Pancreas (tissue), 10 donors: ENCODE results near the gene SPSB1. TPM values are rescaled to one million over a fixed set of nuclear protein-coding genes. Genes with fewer than 3 reads are reported as not detected.

Experiments used
- ATAC-seq, 4 donors: fragments of 200-7000 bp; cut with Tn5 transposase; one replicate each; pipeline versions ENCODE4 v1.8.0 to v1.9.1; 2020; ENCODE audit warnings: mild to moderate bottlenecking in 4 of 4, moderate library complexity in 4 of 4
- DNase-seq, 6 donors: peaks; one replicate each; pipeline ENCODE4 v3.0.0-alpha.2; 2020
- FAIRE-seq: peaks from 2 replicates; lab custom pipeline; 2012; peaks lifted over from hg19 to GRCh38; lab: Jason Lieb, UNC
- H3K27ac ChIP-seq, 4 donors: fragments of 200-600 bp; sonication (generic); 1 replicate in 3 of 4; 2 replicates in 1 of 4; pipeline versions ENCODE4 v1.5.0 to v1.8.0; 2020
- H3K27me3 ChIP-seq, 4 donors: fragments of 200-600 bp; one replicate each; pipeline ENCODE4 v1.8.0; 2021
- H3K36me3 ChIP-seq, 3 donors: fragments of 200-600 bp; sonication (generic) in 1 of 3; one replicate each; pipeline versions ENCODE4 v1.5.0 to v1.8.0; 2020 to 2021
- H3K4me1 ChIP-seq, 3 donors: fragments of 200-600 bp; one replicate each; pipeline ENCODE4 v1.8.0; 2021
- H3K4me3 ChIP-seq, 4 donors: fragments of 200-600 bp; sonication (generic) in 2 of 4; one replicate each; pipeline versions ENCODE4 v1.5.0 to v1.8.0; 2020 to 2021
- H3K9me3 ChIP-seq, 4 donors: fragments of 200-600 bp; one replicate each; pipeline ENCODE4 v1.8.0; 2021
- CTCF ChIP-seq, 4 donors: fragments of 200-600 bp; sonication (generic) in 3 of 4; IDR thresholded peaks; one replicate each; pipeline versions ENCODE4 v1.5.0 to v1.8.0; 2021; ENCODE audit warnings: antibody characterized with exemption in 4 of 4
- WGBS, 2 donors: extraction: QIAGEN DNeasy Blood & Tissue Kit; methylation state at CpG; one replicate each; pipeline ENCODE4 v1.1.7; 2013; 5-methylcytosine and 5-hydroxymethylcytosine counted together
- intact Hi-C, 3 donors: fragments of 100-400 bp; cut with DNase I; formaldehyde crosslinking; loops; one replicate each; pipeline versions ENCODE4 v1.11.1 to v1.14.2; 2022
- polyA plus RNA-seq, 2 donors: library from polyadenylated mRNA; stranded (reverse); fragments of 200-250 nt; gene quantifications; one replicate each; pipeline ENCODE4 v1.2.3, GENCODE V29; 2013
- total RNA-seq, 6 donors: library from RNA; stranded (reverse); fragmentation: NEBNext Ultra II Directional in 4 of 6; extraction: Animal tissue kit (Norgen Biotek cat#: 25700) in 4 of 6; gene quantifications; one replicate each; pipeline versions ENCODE4 v1.2.1 to v1.2.4, GENCODE V29; 2021 to 2023
- donor health status: healthy with polysubstance abuse.
- donor health status: DM: no; HTN: no; CAD: no; lungs with moderate emphysema.
- donor health status: DM: no; HTN: no; CAD: no.
- donor health status: control.
- donor health status: control.
- donor health status: Bipolar disorder and iron deficiency.
- donor health status: DM: yes; HTN: yes; CAD: no.
- donor health status: DM: no; HTN: no; CAD: no.
- donor health status: DM: no; HTN: no; CAD: no.
- donor health status: DM: yes; HTN: yes; CAD: no.

The SPSB1 gene
- total and polyA plus RNA-seq, 8 donors, result 10.5 to 27.5 (median 18.1) TPM

DNA sequence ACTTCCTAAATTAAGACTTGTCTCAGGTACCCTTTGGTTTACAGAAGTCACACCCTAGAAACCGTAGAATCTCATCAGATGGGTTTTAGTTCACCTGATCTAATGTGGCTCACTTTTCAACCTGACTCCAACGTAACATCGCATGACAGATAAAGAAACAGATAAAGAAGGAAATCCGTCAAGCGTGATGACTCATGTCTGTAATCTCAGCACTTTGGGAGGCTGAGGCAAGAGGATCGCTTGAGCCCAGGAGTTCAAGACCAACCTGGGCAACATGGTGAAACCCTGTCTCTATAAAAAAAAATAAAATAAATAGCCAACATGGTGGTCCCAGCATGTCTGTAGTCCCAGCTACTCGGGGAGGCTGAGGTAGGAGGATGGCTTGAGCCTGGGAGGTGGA is 97.3 kb downstream of the SPSB1 start:
- H3K9me3 ChIP-seq, result no peaks in the 10 kb centered on the region
- H3K27me3 ChIP-seq, result no peaks in the 10 kb centered on the region
- no peak overlapping the region for H3K27ac ChIP-seq
- ATAC-seq (no peak), DNase-seq (no peak), FAIRE-seq (no peak)
- intact Hi-C loops, result no loop called here
- no peaks in the 10 kb centered on the region for H3K4me1 ChIP-seq
- 79 to 87% methylated on average over 7 of the region's 7 CpGs for WGBS, 2 donors
- H3K4me3 ChIP-seq, result no peak overlapping the region
- no peaks in the 10 kb centered on the region for H3K36me3 ChIP-seq
- no peak for TF ChIP-seq CTCF (IDR thresholded peaks at IDR 0.05)

GRCh38 chr1:9391620-9392019 is 98.9 kb downstream of the SPSB1 start:
- no peak overlapping the region for H3K4me3 ChIP-seq
- no peak for TF ChIP-seq CTCF (IDR thresholded peaks at IDR 0.05)
- no peak overlapping the region for H3K27ac ChIP-seq
- H3K4me1 ChIP-seq, result no peaks in the 10 kb centered on the region
- H3K36me3 ChIP-seq, result no peaks in the 10 kb centered on the region
- DNase-seq, result no peak
- intact Hi-C loops, result no loop called here
- FAIRE-seq, result no peak
- ATAC-seq, result no peak
- 88 to 90% methylated on average over 6 of the region's 6 CpGs for WGBS, 2 donors
- H3K9me3 ChIP-seq, result no peaks in the 10 kb centered on the region
- no peaks in the 10 kb centered on the region for H3K27me3 ChIP-seq

GRCh38 chr1:9394010-9394409 is 101.3 kb downstream of the SPSB1 start:
- no peak for ATAC-seq
- intact Hi-C loops, result no loop called here
- no peak for TF ChIP-seq CTCF (IDR thresholded peaks at IDR 0.05)
- WGBS, 2 donors, result 57 to 67% methylated on average over 6 of the region's 6 CpGs
- Histone ChIP-seq H3K4me3 (no peak overlapping the region), H3K27ac (no peak overlapping the region), H3K27me3 (no peaks in the 10 kb centered on the region), H3K9me3 (no peaks in the 10 kb centered on the region), H3K4me1 (no peaks in the 10 kb centered on the region), H3K36me3 (no peaks in the 10 kb centered on the region)
- FAIRE-seq, result no peak
- no peak for DNase-seq

- H3K4me3 ChIP-seq, result no peak overlapping the region
- H3K4me1 ChIP-seq, result no peaks in the 10 kb centered on the region
- ATAC-seq (no peak), FAIRE-seq (no peak), DNase-seq (no peak)
- no peaks in the 10 kb centered on the region for H3K36me3 ChIP-seq
- intact Hi-C loops, result no loop called here
- WGBS, 2 donors, result 91 to 93% methylated on average over 7 of the region's 7 CpGs
- no peak overlapping the region for H3K27ac ChIP-seq
- no peak for TF ChIP-seq CTCF (IDR thresholded peaks at IDR 0.05)
- H3K27me3 ChIP-seq, result no peaks in the 10 kb centered on the region
- H3K9me3 ChIP-seq, result no peaks in the 10 kb centered on the region
Observed at GRCh38 chr1:9395018-9395417, 102.3 kb downstream of the SPSB1 start.

DNA sequence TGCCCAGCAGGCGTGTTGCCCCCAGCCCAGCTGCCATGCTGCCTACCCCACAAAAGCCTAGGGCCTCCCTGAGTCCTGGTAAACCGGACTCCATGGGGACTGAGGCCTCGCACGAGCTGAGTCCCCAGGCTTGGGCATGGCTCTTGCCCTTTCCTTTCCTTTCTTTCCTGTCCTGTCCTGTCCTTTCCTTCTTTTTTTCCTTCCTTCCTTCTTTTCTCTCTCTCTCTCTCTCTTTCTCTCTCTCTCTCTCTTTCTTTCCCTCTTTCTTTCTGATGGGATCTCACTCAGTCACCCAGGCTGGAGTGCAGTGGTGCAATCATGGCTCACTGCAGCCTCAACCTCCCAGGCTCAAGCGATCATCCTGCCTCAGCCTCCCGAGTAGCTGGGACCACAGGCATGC is 104.4 kb downstream of the SPSB1 start:
- H3K27me3 ChIP-seq, result no peaks in the 10 kb centered on the region
- no peak for ATAC-seq
- no peak overlapping the region for H3K4me3 ChIP-seq
- TF ChIP-seq CTCF (IDR thresholded peaks at IDR 0.05), result no peak
- peaks cover 0 to 13% (median 0%) of the 10 kb centered on the region in 3 donors for H3K4me1 ChIP-seq
- H3K36me3 ChIP-seq, result no peaks in the 10 kb centered on the region
- FAIRE-seq, result no peak
- no peak overlapping the region for H3K27ac ChIP-seq
- H3K9me3 ChIP-seq, result no peaks in the 10 kb centered on the region
- WGBS, 2 donors, result 93 to 95% methylated on average over 6 of the region's 6 CpGs
- no peak for DNase-seq
- intact Hi-C loops, result no loop called here
